BLaER1 (cell line): ENCODE data around the gene USP14.

Experiments used
- H3K27ac ChIP-seq: shearing (Covaris generic); formaldehyde crosslinking; 2 replicates; pipeline ENCODE4 v1.8.1; 2022
- H3K27me3 ChIP-seq: shearing (Covaris generic); formaldehyde crosslinking; 2 replicates; pipeline ENCODE4 v1.8.1; 2022
- H3K36me3 ChIP-seq: shearing (Covaris generic); formaldehyde crosslinking; 2 replicates; pipeline ENCODE4 v1.8.1; 2022
- H3K4me1 ChIP-seq: shearing (Covaris generic); formaldehyde crosslinking; 2 replicates; pipeline ENCODE4 v1.8.1; 2022
- H3K4me2 ChIP-seq: shearing (Covaris generic); formaldehyde crosslinking; 2 replicates; pipeline ENCODE4 v1.8.1; 2022
- H3K4me3 ChIP-seq: shearing (Covaris generic); formaldehyde crosslinking; 2 replicates; pipeline ENCODE4 v1.8.1; 2022
- H3K9ac ChIP-seq: shearing (Covaris generic); formaldehyde crosslinking; 2 replicates; pipeline ENCODE4 v1.8.1; 2022
- H3K9me3 ChIP-seq: shearing (Covaris generic); formaldehyde crosslinking; 2 replicates; pipeline ENCODE4 v1.8.1; 2022
- H4K20me1 ChIP-seq: shearing (Covaris generic); formaldehyde crosslinking; 2 replicates; pipeline ENCODE4 v1.8.1; 2022
- Cebpa-rat ChIP-seq: shearing (Covaris generic); IDR thresholded peaks from 2 replicates; pipeline ENCODE4 v1.8.1; 2022

USP14 gene

DNA sequence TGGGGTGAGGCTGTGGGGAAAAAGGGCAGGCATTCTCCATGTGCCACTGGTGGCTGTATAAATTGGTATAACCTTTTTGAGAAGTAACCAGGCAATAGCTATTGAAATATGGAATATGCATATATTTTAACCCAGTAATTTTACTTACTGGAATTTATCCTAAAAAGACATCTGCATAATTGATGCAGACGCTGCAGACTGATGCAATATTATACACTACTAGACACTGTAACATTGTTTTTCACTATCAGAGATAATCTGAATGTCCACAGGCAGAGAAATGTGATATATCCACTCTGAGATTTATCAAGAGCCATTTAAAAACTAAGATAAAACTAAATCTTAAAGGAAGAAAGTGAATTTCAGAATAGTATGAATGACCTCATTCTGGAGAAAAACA, 94.8 kb downstream of the USP14 start:
- H3K4me3 ChIP-seq = no peak overlapping the region
- 0 out of 2 replicates have a peak, but pooled peaks cover 4% of the 10 kb centered on the region for H3K9me3 ChIP-seq
- H3K27ac ChIP-seq = no peak overlapping the region
- H3K4me2 ChIP-seq = no peak overlapping the region
- peaks cover 96% of the 10 kb centered on the region for H3K36me3 ChIP-seq
- H3K4me1 ChIP-seq = no peaks in the 10 kb centered on the region
- H3K27me3 ChIP-seq = no peaks in the 10 kb centered on the region
- no peak for TF ChIP-seq Cebpa-rat
- H3K9ac ChIP-seq = no peak overlapping the region
- no peaks in the 10 kb centered on the region for H4K20me1 ChIP-seq

DNA sequence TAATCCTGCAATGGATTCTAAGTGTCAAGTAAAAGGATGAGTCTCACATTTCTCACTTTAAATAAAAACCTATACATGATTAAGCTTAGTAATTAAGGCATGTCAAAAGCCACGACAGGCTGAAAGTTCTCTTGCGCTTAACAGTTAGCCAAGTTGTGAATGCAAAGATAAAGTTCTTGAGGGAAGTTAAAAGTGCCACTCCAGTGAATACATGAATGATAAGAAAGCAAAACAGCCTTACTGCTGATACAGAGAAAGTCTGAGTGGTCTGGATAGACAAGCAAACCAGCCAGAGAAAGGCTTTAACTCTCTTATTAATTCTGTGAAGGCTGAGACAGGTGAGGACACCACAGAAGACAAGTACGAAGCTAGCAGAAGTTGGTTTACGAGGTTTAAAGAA, 96.8 kb downstream of the USP14 start:
- Histone ChIP-seq H3K4me1 (no peaks in the 10 kb centered on the region), H3K36me3 (peaks cover 95% of the 10 kb centered on the region)
- no peak for TF ChIP-seq Cebpa-rat

DNA sequence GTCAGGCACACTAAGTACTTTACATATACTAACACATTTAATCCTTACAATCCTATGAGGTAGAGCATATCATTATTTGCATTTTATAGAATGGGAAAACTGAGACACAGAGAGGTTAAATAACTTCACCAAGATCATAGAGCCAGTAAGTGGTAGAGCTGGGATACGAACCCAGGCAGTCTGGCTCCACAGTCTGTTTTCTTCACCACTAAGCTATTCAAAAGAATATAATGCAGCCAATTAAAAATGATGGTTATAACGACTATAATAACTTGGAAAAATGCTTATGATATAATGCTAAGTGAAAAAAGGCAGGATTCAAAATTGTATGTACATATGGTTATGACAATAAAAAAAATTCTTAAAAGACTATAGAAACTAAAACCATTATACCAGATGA, 102.2 kb downstream of the USP14 start:
- Histone ChIP-seq H4K20me1 (peaks cover 13% of the 10 kb centered on the region; the same call in 1 of the 2 replicates), H3K4me3 (no peak overlapping the region), H3K27ac (no peak overlapping the region), H3K4me1 (no peaks in the 10 kb centered on the region), H3K27me3 (no peaks in the 10 kb centered on the region), H3K4me2 (no peak overlapping the region), H3K36me3 (peaks cover 95% of the 10 kb centered on the region), H3K9ac (no peak overlapping the region), H3K9me3 (no peaks in the 10 kb centered on the region)
- no peak for TF ChIP-seq Cebpa-rat

More for the DNA sequence above, 96.8 kb downstream of the USP14 start:
- 0 out of 2 replicates have a peak, but pooled peaks cover 4% of the 10 kb centered on the region for H3K9me3 ChIP-seq
- no peak overlapping the region for H3K27ac ChIP-seq
- H4K20me1 ChIP-seq = no peaks in the 10 kb centered on the region
- no peaks in the 10 kb centered on the region for H3K27me3 ChIP-seq
- no peak overlapping the region for H3K4me3 ChIP-seq
- H3K9ac ChIP-seq = no peak overlapping the region
- no peak overlapping the region for H3K4me2 ChIP-seq

DNA sequence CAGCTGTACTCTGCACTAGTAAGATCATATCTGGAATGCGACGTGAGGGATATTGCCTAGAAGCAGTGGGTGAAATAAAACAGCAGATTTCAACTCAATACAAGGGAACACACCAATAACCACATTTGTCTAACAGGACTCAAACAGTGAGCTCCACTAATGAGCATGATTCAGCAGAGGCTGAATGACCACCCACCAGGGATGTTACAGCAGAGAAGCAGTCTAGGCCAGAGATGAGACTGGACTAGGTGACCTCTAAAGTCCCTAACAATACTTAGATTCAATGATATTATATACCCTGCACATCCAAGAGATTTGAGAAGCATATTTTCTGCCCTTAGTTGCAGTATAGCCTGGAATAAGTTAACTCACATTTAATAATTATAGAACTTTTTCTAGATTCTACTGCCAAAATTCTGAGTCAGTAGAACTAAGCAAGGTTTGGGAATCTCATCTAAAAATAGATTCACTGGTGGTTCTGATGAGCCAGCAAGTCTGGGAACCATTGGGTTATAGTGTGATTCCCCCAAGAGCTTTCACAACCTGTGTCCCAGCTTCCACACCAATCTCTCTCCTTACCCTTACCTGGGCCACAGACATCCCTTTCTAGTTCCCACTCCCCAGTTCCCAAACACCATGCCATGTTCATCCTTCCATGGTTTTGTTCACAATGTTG, 103.2 kb downstream of the USP14 start:
- Histone ChIP-seq H3K4me3 (no peak overlapping the region), H3K4me1 (peaks cover 7% of the 10 kb centered on the region), H3K36me3 (peaks cover 86% of the 10 kb centered on the region), H3K9me3 (no peaks in the 10 kb centered on the region), H3K27me3 (no peaks in the 10 kb centered on the region), H4K20me1 (peaks cover 23% of the 10 kb centered on the region; the same call in 1 of the 2 replicates), H3K9ac (no peak overlapping the region), H3K4me2 (no peak overlapping the region), H3K27ac (no peak overlapping the region)
- no peak for TF ChIP-seq Cebpa-rat
